K562 (cell line): ENCODE results near the gene LMBR1. TPM values are rescaled to one million over a fixed set of nuclear protein-coding genes. Genes with fewer than 3 reads are reported as not detected.

Source experiments
- CEBPG ChIP-seq, 3 experiments: fragments of 200-800 bp in 1 of 3; sonication (Bioruptor generic) in 1 of 3; sonication (generic) in 1 of 3; formaldehyde crosslinking in 1 of 3; IDR thresholded peaks in 2 of 3; conservative IDR thresholded peaks in 1 of 3; 2 replicates each; pipeline versions ENCODE4 v1.6.1 to v1.8.0; 2016 to 2022; ENCODE audit warnings: missing compliant biosample characterization in 2 of 3, missing genetic modification characterization in 2 of 3, mild to moderate bottlenecking in 1 of 3, missing genetic modification reagents in 1 of 3
- CTCF ChIP-seq, 3 experiments: IDR thresholded peaks in 2 of 3; conservative IDR thresholded peaks in 1 of 3; 2 replicates each; pipeline ENCODE4 v1.5.1; 2011 to 2012; ENCODE audit warnings: low read length in 3 of 3, mild to moderate bottlenecking in 3 of 3, control low read depth in 2 of 3, improper control_type of control experiment in 1 of 3, inconsistent platforms in 1 of 3, low read depth in 1 of 3, mixed read lengths in 1 of 3, moderate library complexity in 1 of 3; ENCODE audit not compliant: insufficient read depth in 2 of 3
- HBP1 ChIP-seq: fragments of 450-650 bp; formaldehyde crosslinking; IDR thresholded peaks from 2 replicates; pipeline ENCODE4 v1.4.0; 2022; ENCODE audit warnings: missing genetic modification characterization
- HDAC1 ChIP-seq, 2 experiments: fragments of 450-650 bp; IDR thresholded peaks; 2 replicates each; pipeline ENCODE4 v1.6.1; 2016 to 2017; ENCODE audit warnings: inconsistent platforms in 1 of 2, mild to moderate bottlenecking in 1 of 2, moderate library complexity in 1 of 2
- HMGN3 ChIP-seq: IDR thresholded peaks from 2 replicates; pipeline ENCODE4 v1.6.1; 2011; ENCODE audit warnings: borderline replicate concordance, low read depth, mild to moderate bottlenecking, mixed read lengths, low read length; ENCODE audit not compliant: insufficient read length; ENCODE audit errors: extremely low read depth
- MEF2D ChIP-seq: conservative IDR thresholded peaks from 2 replicates; pipeline ENCODE4 v1.6.1; 2016; ENCODE audit warnings: low read depth, missing genetic modification characterization, missing compliant biosample characterization
- NFATC3 ChIP-seq: fragments of 450-650 bp; IDR thresholded peaks from 2 replicates; pipeline ENCODE4 v1.6.1; 2017; ENCODE audit warnings: mild to moderate bottlenecking
- PRPF4 ChIP-seq: fragments of 200-400 bp; formaldehyde crosslinking; IDR thresholded peaks from one replicate; pipeline ENCODE4 v1.6.1; 2017; ENCODE audit warnings: low read length, low read depth, mild to moderate bottlenecking; ENCODE audit not compliant: insufficient read depth, poor library complexity, severe bottlenecking
- SPI1 ChIP-seq: IDR thresholded peaks from 2 replicates; pipeline ENCODE4 v1.6.1; 2011; ENCODE audit warnings: low read depth, low read length, control low read depth, borderline replicate concordance
- SUPT5H ChIP-seq: fragments of 450-650 bp; IDR thresholded peaks from 2 replicates; pipeline ENCODE4 v1.6.1; 2016
- TFAP4 ChIP-seq: sonication (generic); formaldehyde crosslinking; IDR thresholded peaks from 2 replicates; pipeline ENCODE4 v1.8.0; 2022; ENCODE audit warnings: missing genetic modification reagents, mild to moderate bottlenecking, moderate library complexity, borderline replicate concordance
- ZBTB11 ChIP-seq, 3 experiments: fragments of 200-800 bp in 1 of 3; fragments of 250-450 bp in 1 of 3; fragments of 450-650 bp in 1 of 3; sonication (Bioruptor Pico) in 1 of 3; sonication (Bioruptor generic) in 1 of 3; formaldehyde crosslinking in 1 of 3; IDR thresholded peaks; 2 replicates each; pipeline versions ENCODE4 v1.6.1 to v1.8.0; 2016 to 2022; ENCODE audit warnings: mild to moderate bottlenecking in 2 of 3, missing genetic modification characterization in 2 of 3, missing compliant biosample characterization in 1 of 3, moderate library complexity in 1 of 3
- ZC3H4 ChIP-seq: sonication (generic); formaldehyde crosslinking; IDR thresholded peaks from 2 replicates; pipeline ENCODE4 v1.9.0; 2021; ENCODE audit warnings: missing genetic modification reagents, borderline replicate concordance
- ZNF740 ChIP-seq, 3 experiments: fragments of 200-800 bp in 1 of 3; sonication (Bioruptor generic) in 1 of 3; sonication (generic) in 1 of 3; formaldehyde crosslinking in 1 of 3; IDR thresholded peaks; 2 replicates each; pipeline versions ENCODE4 v1.6.1 to v1.8.0; 2016 to 2022; ENCODE audit warnings: mild to moderate bottlenecking in 2 of 3, missing compliant biosample characterization in 2 of 3, missing genetic modification characterization in 2 of 3, missing genetic modification reagents in 1 of 3
- polyA plus RNA-seq, 8 experiments: library from polyadenylated mRNA; depleted of rRNA in 4 of 8; stranded (reverse) in 5 of 8; unstranded in 3 of 8; fragments of >200 nt; fragmentation: Nextera tagmentation in 2 of 8; fragmentation: Illumina TruSeq in 1 of 8; extraction: Ambion mirVana in 2 of 8; extraction: Trizol in 1 of 8; gene quantifications; 2 replicates each; pipeline versions ENCODE4 v1.2.1 to v1.2.3, GENCODE V29; 2011 to 2014; ENCODE audit warnings: inconsistent platforms in 1 of 8, missing spikeins in 1 of 8
- total RNA-seq, 7 experiments: library from RNA; depleted of rRNA in 6 of 7; stranded (reverse); fragments of >200 nt in 6 of 7; fragmentation: Illumina TruSeq in 2 of 7; extraction: Trizol in 2 of 7; gene quantifications; 2 replicates each; pipeline versions ENCODE4 v1.2.1 to v1.2.3, GENCODE V29; 2011 to 2021; ENCODE audit warnings: low replicate concordance in 1 of 7

Gene LMBR1
- total and polyA plus RNA-seq, 9 of the 15 experiments (the other 6 are each of a cell fraction or from before 2014, with no cell fraction given): 7.7 to 90.0 (median 59.9) TPM

GRCh38 chr7:156639426-156640256 lies 253.3 kb downstream of the LMBR1 start (continued):
- TF ChIP-seq ZBTB11 (CRISPR knock-in tag; IDR thresholded peaks at IDR 0.05) (0 out of 6 replicates have a peak, but pooled peaks of 1 of the 3 experiments have one; percentile 14), NFATC3 (no peak), CEBPG (CRISPR knock-in tag; IDR thresholded peaks at IDR 0.05) (no peak), CEBPG (tag; conservative IDR thresholded peaks at IDR 0.05 in 1 of 2, IDR thresholded peaks at IDR 0.05 in 1 of 2) (no peak), ZNF740 (CRISPR knock-in tag; IDR thresholded peaks at IDR 0.05) (peak; percentile 60; the same call in 1 of the 2 replicates), ZNF740 (tag; IDR thresholded peaks at IDR 0.05) (no peak), ZC3H4 (0 out of 2 replicates have a peak, but pooled peaks have one; percentile 52), HMGN3 (peak; percentile 44), HBP1 (CRISPR knock-in tag) (0 out of 2 replicates have a peak, but pooled peaks have one; percentile 61), HDAC1 (IDR thresholded peaks at IDR 0.05) (no peak), MEF2D (0 out of 2 replicates have a peak, but pooled peaks have one; percentile 46), TFAP4 (peak; percentile 48; the same call in 1 of the 2 replicates), SPI1 (peak; percentile 55), PRPF4 (peak; percentile 88), SUPT5H (peak; percentile 62), CTCF (IDR thresholded peaks at IDR 0.05 in 2 of 3, conservative IDR thresholded peaks at IDR 0.05 in 1 of 3; ENCODE audit: insufficient read depth in 2 of 3, low read depth in 1 of 3, low read length in 3 of 3) (0 out of 6 replicates have a peak, but pooled peaks of 1 of the 3 experiments have one; percentile 2)
